ENCODE measurements around the gene RNLS.
"Not testable (repeated sequence)": the region's sequence is repeated elsewhere in the genome, so short reads cannot be mapped to it uniquely, and the experiment has no call there.

RNLS gene

DNA sequence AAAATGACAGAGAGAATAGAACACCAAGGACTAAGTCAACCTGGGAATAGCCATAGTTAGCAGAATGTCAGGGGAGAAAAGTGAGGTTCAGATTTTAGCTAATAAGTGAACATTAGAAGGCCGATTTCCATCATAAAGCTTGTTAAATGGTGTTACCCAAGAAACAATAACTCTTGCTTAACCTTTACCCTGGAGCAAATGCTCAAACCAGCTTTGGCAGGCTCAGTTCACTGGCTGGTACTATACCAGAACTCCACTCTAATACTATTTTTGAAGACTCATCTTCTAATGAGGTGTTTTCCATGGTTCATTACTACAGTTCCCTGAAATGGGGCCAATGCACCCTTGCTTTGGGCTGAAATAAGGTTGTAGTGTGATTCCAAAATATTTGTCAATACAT lies 61.3 kb downstream of the RNLS start:
- no peak for DNase-seq

- no peak for DNase-seq
Observed at GRCh38 chr10:88515235-88515634, 67.9 kb downstream of the RNLS start.

DNA sequence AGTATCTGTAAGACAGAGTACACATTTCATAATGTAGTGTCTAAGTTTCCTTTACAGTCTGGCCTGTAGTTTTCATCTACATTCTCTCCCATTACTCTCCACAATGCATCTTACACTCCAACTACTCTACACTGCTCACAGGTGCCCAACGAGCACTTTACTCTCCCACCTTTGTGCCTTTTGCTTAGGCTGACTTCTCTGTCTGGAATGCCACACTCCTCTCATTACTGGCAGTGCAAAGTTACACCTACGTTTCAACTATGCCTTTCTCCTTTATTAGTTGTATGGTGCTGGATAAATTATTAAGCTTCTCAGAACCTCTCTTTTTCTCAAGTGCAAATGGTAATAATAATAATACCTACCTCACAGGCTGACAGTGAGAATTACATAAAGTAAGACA lies 70.5 kb downstream of the RNLS start:
- DNase-seq: no peak

GRCh38 chr10:88508796-88509195 lies 74.3 kb downstream of the RNLS start:
- DNase-seq: no peak

- DNase-seq: no peak
Observed at GRCh38 chr10:88507826-88508453, 75.2 kb downstream of the RNLS start.

DNA sequence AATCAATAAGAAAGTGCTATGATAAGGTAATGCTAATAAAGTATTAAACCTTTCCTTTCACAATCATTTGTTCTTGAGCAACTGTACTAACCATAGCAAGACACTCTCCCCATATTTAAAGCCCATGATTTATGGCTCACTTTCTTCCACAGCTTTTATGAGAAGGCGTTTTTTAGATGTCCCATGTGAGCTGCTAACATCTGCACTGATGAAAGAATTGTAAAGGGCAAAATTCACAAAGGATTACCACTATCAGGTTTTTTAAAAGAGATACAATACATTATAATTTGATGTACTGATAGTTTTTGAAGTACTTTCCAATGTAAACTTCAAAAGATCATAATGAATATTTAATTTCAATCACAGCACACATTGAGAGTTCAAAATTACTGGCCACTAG lies 75.7 kb downstream of the RNLS start:
- DNase-seq: no peak

- DNase-seq: no peak
Observed at GRCh38 chr10:88505680-88506215, 77.4 kb downstream of the RNLS start.

DNA sequence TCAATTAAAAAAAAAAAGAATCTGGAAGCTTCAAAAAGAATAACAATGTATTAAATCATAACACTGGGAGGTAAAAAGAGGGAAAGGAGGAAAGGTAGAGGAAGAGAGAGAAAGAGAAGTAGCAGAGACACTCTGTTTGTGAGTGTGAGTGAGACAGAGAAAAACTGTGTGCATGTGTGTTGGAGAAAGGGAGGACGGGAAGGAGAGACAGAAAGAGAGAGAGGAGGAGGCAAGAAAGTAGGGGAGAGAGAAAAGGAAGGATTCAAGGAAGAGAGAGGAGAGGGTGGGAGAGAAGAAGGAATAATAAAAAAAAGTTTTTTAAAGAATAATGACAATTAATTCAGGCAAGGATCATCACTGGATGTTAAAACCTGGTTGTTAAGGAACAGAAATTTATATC lies 77.9 kb downstream of the RNLS start:
- DNase-seq: no peak

- no peak for DNase-seq
Observed at GRCh38 chr10:88500656-88501055, 82.5 kb downstream of the RNLS start.

DNA sequence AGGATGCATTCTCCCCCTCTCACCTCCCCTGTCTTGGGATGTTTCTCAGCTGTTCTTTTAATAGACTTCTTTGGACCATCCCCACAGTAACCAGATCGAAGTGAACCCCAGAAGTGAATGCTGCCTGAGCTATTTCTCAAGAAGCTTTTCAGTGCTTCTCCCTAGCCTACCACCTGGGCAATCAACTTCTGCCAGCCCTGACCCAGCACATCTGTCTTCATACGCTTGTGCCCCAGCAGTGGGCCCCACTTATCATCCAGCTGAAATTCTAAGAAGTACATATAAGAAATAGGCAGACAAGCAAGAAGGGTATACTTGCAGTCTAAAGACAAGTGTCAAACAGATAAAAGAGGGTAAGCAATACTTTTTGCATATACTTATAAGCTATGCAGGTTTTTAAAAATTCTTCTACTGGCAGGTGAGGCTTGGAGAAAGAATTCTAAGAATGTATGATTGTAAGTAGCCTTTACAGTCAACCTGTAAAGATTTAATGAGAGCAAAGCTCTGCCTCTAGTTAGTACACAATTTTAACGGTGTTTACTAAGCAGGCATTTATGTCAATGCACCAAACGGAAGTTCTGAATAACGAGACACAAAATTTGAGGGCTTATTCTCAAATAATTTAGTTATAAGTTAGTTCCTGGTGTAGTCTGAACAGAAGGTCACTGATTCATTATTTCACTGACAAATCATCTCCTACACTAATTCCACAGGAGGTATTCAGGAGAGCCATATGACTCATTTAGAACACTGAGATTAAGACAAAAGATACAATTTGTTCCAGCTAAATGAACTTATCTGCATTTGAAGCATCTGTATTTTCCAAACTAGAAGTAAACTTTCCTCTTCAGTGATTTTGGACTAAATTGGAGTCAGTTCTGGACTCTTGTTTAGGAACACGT lies 83.3 kb downstream of the RNLS start:
- no peak for DNase-seq

DNA sequence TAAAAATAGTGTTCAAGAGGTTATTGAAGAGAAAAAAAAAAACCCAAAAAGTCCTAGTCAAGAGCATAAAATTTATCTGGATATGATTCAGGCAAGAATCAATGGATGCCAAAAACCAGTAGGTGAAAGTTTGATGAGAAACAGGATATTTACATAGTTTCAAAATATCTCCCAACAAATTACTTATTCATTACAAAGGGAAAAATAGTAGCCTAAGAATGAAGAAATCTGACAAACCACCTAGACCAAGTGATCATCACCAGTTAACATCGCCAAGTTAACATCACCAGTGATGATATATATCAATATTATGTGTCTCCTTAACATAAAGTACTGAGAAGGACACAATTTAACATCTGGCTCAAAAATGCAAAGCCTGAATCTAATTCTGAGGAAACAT lies 85.2 kb downstream of the RNLS start:
- DNase-seq: no peak

GRCh38 chr10:88494537-88494936 lies 88.6 kb downstream of the RNLS start:
- DNase-seq: no peak

GRCh38 chr10:88493691-88494483 lies 89.2 kb downstream of the RNLS start:
- no peak for DNase-seq

DNA sequence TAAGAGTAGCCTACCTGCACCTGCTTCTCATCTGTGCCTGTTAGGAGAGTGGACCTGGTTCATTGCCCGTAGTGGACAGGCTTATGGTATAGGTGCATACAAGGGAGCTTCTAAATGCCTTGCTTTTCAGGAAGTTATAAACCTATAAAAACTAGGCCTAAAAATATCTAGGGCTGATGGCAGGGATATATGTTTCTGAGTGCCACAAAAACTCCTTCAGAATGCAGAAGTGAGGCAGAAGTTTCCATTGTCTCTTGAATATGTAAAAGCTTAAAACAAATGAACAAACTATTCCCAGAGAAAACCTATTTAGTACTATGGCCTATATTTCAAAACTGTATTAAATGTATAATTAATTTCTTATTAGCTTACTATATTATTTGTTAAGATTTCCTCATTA lies 91.8 kb downstream of the RNLS start:
- DNase-seq: no peak

DNA sequence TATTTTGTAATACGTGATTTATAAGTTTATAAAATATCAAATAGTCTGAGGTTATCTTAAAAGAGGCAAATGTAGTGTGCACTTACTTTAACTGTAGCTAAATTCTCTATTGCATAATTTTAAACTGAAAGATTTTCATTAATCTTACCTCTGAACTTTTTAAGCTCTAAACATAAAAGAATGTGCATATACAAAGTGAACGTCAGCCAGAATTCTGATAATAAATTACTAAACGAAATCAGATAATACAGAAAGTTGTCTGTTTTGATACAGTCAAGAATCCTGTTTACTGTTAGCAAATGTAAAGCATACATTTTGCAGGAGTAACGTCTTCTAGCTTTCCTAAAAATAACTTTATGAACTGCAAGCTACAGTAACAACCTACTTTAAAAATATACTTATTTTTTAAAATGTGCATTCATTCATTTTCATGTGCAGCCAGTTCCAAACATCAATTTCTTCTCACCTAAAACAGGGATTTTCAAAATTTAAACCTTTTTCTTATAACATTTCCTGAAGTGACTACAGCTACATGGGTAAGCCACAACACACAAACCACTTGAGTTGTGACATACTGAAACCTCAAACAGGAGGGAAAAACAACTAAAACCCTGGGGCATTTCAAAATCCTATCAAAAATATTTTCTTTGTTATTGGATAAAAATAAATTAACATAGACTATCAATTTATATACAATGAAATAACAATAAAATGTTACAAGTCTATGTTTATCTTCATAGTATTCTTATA lies 92.7 kb downstream of the RNLS start:
- DNase-seq: no peak

DNA sequence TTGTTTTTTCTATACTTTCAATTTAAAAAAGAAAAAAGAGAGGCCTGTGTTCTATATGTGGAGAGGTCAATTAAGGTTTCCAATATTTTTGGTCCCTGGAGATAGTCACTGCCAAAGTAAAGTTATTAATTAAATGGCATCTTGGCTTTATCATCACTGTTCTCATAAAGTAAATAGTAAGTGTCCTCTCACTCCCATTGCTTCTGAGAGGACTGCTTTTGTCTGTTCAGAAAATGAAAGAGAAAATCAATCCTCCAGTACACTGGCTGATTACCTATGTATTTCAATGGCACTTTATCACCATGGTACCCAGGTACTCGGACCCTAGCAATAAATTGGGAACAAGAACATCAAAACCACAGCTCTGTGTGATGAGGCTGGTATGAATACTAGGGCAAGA lies 94.0 kb downstream of the RNLS start:
- DNase-seq: no peak

DNA sequence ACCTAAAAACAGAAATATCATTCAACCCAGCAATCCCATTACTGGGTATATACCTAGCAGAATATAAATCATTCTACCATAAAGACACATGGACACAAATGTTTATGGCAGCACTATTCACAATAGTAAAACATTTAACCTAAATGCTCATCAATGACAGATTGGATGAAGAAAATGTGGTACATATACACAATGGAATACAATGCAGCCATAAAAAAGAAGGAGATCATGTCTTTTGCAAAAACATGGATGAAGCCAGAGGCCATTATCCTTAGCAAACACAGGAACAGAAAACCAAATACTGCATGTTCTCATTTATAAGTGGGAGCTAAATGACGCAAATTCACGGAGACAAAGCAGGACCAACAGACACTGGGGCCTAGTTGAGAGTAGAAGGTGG lies 96.3 kb downstream of the RNLS start:
- not testable (repeated sequence) for DNase-seq

DNA sequence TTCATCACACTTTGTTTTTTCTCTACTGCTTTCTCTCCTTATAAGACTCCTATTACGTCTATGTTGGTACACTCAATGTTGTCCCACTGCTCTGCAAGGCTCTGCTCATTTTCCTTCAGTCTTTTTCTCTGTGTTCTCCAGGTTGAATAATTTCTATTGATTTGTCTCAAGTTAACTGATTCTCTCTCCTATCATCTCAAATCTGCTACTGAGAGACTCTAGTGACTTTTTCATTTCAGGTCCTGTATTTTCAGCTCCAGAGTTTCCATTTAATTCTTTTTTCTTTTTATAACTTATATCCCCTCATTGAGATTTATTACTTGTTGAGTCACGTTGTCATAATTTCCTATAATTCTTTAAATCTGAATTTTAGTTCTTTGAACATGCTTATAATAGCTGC lies 100.9 kb downstream of the RNLS start:
- DNase-seq: no peak

DNA sequence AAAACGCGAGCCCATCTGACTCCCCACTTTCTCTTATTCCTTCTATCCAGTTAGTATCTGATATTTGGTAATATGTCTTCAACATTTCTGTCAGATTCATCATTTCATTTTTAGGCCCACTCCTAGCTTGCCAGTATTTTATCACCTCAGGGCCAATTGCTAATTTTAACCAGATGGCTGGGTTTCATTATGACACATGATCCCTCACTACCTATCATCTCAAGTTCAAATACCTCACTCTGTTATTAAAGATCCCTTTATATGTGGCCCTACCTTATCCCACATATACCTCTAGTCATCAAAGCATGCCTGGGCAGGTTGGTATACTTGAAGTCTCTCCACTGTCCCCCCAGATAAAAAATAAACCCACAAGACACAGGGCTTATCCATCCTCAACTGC lies 104.9 kb downstream of the RNLS start:
- no peak for DNase-seq

DNA sequence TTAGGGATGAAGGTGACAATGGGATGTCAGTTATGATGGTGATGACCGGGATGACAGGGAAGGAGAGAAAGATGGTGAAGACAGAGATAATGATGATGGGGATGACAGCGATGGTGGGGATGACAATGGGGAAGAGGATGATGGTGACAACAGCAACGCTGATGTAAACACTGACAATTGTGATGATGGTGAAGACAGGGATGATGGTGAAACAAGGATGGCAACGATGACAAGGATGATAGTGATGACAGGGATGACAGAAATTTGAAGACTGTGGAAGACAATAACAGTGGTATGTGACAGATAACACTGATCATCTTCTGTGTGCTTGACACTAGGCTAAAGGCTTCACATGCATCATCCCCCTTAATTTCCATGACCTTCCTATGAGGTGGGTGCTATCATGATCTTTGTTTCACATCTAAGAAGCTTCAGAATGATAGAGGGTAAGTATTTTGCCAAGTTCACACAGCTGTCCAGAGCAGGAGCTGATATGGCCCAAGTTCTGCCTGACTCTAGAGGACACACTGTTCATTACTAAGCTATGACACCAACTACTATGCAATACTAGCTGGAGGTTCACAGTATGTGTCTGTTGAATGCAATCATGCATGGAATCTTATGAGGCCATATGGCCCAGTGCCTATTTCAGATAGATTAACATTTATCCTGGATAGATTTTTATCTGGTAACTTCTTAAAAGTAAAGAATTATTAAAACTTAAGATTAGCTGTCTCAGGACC lies 105.6 kb downstream of the RNLS start:
- DNase-seq: no peak

DNA sequence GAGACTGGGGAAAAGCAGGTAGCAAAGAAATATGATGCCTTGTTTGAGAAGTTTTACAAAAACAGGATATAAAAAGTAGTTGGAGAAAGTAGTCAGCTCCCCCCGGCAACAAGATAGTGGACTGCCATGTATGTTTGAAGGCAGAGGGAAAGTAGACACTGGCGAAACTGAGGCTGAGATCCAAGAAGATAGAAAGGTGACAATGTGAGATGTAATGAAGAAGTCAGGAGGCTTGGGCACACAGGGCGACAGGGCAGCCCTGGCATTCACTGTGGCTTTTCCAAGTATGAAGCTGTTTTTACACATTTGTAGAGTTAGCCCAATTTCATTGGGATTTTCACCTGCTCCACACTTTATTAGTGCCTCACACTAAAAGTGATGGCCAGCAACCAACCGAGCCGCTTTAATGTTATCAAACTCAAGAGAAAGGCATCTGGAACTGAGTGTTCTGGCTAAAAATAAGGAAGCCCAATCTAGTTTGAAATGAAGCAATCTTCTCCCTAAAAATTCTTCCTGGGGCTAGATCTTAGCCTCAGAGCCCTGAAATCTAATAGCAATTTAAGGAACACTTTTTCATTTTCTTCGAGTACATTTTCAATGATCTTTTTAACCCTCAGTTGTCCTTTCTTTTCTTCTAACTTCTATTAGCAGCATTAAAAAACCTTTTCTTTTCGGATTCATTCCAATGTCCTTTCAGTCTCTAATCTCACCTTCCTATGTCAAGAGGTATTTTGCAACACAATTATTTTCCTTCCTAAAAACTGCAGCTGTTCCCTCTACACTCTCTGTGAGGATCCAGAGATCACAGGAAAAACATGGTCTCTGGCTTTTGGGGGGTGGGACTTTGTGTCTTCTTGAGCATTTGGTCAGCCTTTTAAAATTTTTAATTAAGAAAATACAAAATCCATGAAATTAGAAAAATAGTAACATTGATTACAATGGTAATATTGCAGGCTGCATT lies 108.0 kb downstream of the RNLS start:
- DNase-seq: no peak
